NCI-H1092 treated with DMSO at 0.1 percent for 48 hours (cell line): ENCODE data around the gene LGALS1.
"Not testable (repeated sequence)": the region's sequence is repeated elsewhere in the genome, so short reads cannot be mapped to it uniquely, and the experiment has no call there.

Experiments used
- DNase-seq: peaks from one replicate; lab custom pipeline; 2025; lab: John Stamatoyannopoulos, UW

Gene LGALS1

GRCh38 chr22:37639070-37639760 is 36.2 kb upstream of the LGALS1 start, which contains the start of gene SH3BP1:
Gene SH3BP1 (plus strand): TSS chr22:37639669. CDS start chr22:37639788, 119 bp downstream.
- DNase-seq = no peak

- DNase-seq = no peak
Observed at GRCh38 chr22:37639771-37640590, 35.5 kb upstream of the LGALS1 start.

GRCh38 chr22:37640591-37641560 is 34.6 kb upstream of the LGALS1 start:
- no peak for DNase-seq

- no peak for DNase-seq
Observed at GRCh38 chr22:37641561-37641949, 33.9 kb upstream of the LGALS1 start.

- DNase-seq = peak; percentile 52
Observed at GRCh38 chr22:37643225-37643847, 32.1 kb upstream of the LGALS1 start.

GRCh38 chr22:37647317-37647716 is 28.1 kb upstream of the LGALS1 start:
- no peak for DNase-seq

GRCh38 chr22:37647928-37648327 is 27.5 kb upstream of the LGALS1 start:
- DNase-seq = no peak

GRCh38 chr22:37650463-37651136 is 24.8 kb upstream of the LGALS1 start:
- no peak for DNase-seq

GRCh38 chr22:37654563-37655251 is 20.7 kb upstream of the LGALS1 start:
- DNase-seq = no peak

- DNase-seq = no peak
Observed at GRCh38 chr22:37655252-37655563, 20.2 kb upstream of the LGALS1 start.

- not testable (repeated sequence) for DNase-seq
Observed at GRCh38 chr22:37656583-37656982, 18.9 kb upstream of the LGALS1 start.

GRCh38 chr22:37657590-37658132 is 17.8 kb upstream of the LGALS1 start:
- DNase-seq = no peak

GRCh38 chr22:37658133-37659065 is 17.0 kb upstream of the LGALS1 start, which contains the start of gene PDXP:
Gene PDXP (plus strand): TSS chr22:37658723. CDS start chr22:37658783, 60 bp downstream.
- DNase-seq = peak; percentile 100

GRCh38 chr22:37659066-37659896 is 16.2 kb upstream of the LGALS1 start:
- peak; percentile 9 for DNase-seq

GRCh38 chr22:37659897-37660708 is 15.3 kb upstream of the LGALS1 start:
- no peak for DNase-seq

- DNase-seq = no peak
Observed at GRCh38 chr22:37660709-37661045, 14.8 kb upstream of the LGALS1 start.

- DNase-seq = peak; percentile 43
Observed at GRCh38 chr22:37661160-37661924, 14.1 kb upstream of the LGALS1 start.
